Esophagus squamous epithelium (tissue), 4 donors: Measurements from ENCODE around the gene RNF19B.

ENCODE experiments used
- POLR2A ChIP-seq, 4 donors: fragments of 450-650 bp; IDR thresholded peaks; one replicate each; pipeline ENCODE4 v1.6.1; 2017; ENCODE audit warnings: antibody characterized with exemption in 4 of 4, mild to moderate bottlenecking in 4 of 4, moderate library complexity in 3 of 4
- TF ChIP-seq, protein P1 (sequence below), 6 experiments: fragments of 450-650 bp in 4 of 6; fragments of 200-600 bp in 2 of 6; sonication (generic) in 2 of 6; IDR thresholded peaks; one replicate each; pipeline ENCODE4 v1.5.1; 2016 to 2019; ENCODE audit warnings: antibody characterized with exemption in 6 of 6, mild to moderate bottlenecking in 4 of 6, moderate library complexity in 4 of 6

DNA sequence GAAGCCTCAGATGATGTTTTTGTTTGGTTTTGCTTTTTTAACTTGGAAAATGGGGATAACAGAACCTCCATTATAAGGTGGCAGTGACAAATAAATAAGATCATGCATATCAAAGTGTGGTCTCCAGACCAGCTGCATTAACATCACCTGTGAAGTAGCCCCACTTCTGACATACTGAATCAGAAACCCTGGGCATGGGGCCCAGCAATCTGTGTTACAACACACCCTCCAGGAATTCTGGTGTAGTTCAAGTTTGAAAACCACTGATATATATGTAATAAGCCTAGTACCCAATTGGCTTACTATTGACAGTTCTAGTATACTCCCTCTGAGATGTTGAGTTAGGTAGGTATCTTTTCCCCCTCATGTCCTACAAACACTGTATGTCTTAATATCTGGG lies 24.1 kb upstream of the RNF19B start:
- TF ChIP-seq, protein P1, sequence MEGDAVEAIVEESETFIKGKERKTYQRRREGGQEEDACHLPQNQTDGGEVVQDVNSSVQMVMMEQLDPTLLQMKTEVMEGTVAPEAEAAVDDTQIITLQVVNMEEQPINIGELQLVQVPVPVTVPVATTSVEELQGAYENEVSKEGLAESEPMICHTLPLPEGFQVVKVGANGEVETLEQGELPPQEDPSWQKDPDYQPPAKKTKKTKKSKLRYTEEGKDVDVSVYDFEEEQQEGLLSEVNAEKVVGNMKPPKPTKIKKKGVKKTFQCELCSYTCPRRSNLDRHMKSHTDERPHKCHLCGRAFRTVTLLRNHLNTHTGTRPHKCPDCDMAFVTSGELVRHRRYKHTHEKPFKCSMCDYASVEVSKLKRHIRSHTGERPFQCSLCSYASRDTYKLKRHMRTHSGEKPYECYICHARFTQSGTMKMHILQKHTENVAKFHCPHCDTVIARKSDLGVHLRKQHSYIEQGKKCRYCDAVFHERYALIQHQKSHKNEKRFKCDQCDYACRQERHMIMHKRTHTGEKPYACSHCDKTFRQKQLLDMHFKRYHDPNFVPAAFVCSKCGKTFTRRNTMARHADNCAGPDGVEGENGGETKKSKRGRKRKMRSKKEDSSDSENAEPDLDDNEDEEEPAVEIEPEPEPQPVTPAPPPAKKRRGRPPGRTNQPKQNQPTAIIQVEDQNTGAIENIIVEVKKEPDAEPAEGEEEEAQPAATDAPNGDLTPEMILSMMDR (IDR thresholded peaks at IDR 0.05), result no peak
- no peak for TF ChIP-seq POLR2A (IDR thresholded peaks at IDR 0.05)
